ENCODE measurements around the gene COL17A1. TPM values are rescaled to one million over a fixed set of nuclear protein-coding genes. Genes with fewer than 3 reads are reported as not detected.

Gene COL17A1
- total and polyA plus RNA-seq, 9 of the 15 experiments (the other 6 are each of a cell fraction or from before 2014, with no cell fraction given) = not detected

DNA sequence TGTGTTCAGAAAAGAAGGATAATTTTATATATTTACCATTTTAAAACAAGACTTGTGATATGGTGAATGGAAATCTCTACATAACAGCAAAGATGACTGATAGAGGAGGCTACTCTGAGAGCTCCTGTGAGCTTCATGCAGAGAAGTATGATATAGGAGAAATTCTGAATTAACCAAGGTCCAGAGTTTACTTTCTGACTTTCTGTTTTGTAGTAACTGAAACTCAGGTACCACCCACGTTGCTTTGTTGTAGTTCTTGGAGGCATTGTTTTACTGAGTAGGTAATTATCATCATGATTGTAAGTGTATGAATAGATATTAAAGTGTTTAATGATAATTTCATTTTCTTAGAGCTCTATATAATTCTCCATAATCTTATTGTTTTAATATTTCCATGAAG lies 18.3 kb upstream of the COL17A1 start:
- no peak for DNase-seq (ENCODE audit: extremely low read depth in 1 of 4, low spot score in 3 of 4)
- Histone ChIP-seq H3K27me3 (ENCODE audit: control insufficient read depth in 2 of 2, insufficient read depth in 2 of 2, low read length in 2 of 2) (no peaks in the 10 kb centered on the region; a peak in 1 of 5 replicates), H3K79me2 (ENCODE audit: control insufficient read depth, insufficient read depth, low read length) (no peaks in the 10 kb centered on the region), H3K27ac (ENCODE audit: extremely low read depth, low read depth, low read length) (no peak overlapping the region), H3K4me1 (replicated peaks in 1 of 2; ENCODE audit: control insufficient read depth in 2 of 2, insufficient read depth in 2 of 2, low read length in 2 of 2) (no peaks in the 10 kb centered on the region), H3K9ac (ENCODE audit: insufficient read depth in 1 of 2, low read depth in 2 of 2, low read length in 2 of 2) (no peak overlapping the region), H3K4me3 (no peak overlapping the region), H4K20me1 (replicated peaks; ENCODE audit: control insufficient read depth, insufficient read depth, low read length) (no peaks in the 10 kb centered on the region), H3K9me1 (ENCODE audit: control insufficient read depth, insufficient read depth, low read length) (no peaks in the 10 kb centered on the region), H3K36me3 (ENCODE audit: control insufficient read depth, insufficient read depth, low read length) (no peaks in the 10 kb centered on the region), H2AFZ (ENCODE audit: low read depth, low read length) (no peak overlapping the region), H3K9me3 (replicated peaks; ENCODE audit: control insufficient read depth, insufficient read depth, low read depth, low read length) (no peaks in the 10 kb centered on the region), H3K4me2 (ENCODE audit: insufficient read depth, low read length) (no peak overlapping the region)
- intact Hi-C loops (cut with micrococcal nuclease) (no loop called here), in situ Hi-C loops (cut with MboI) (no loop called here)
- BruUV-seq (replicated peaks) = no TSS peak
- ATAC-seq = no peak
- CTCF ChIA-PET (ENCODE audit: low intra/inter-chr PET ratio) = no interaction called here
- TF ChIP-seq TFAM (CRISPR knock-in tag; conservative IDR thresholded peaks at IDR 0.05) = no peak
- TF ChIP-seq DNMT1 (IDR thresholded peaks at IDR 0.05) = no peak
- no peak for TF ChIP-seq ELF4 (CRISPR knock-in tag; IDR thresholded peaks at IDR 0.05)
- no peak for TF ChIP-seq ZNF695 (CRISPR knock-in tag; IDR thresholded peaks at IDR 0.05)
- no peak for TF ChIP-seq ZNF778 (CRISPR knock-in tag; IDR thresholded peaks at IDR 0.05)
- POLR2A ChIA-PET = no interaction called here
- FAIRE-seq = no peak
- 0% methylated on average over 1 of the region's 1 CpG for WGBS (ENCODE audit: insufficient coverage, low coverage, missing lambda C conversion rate)

DNA sequence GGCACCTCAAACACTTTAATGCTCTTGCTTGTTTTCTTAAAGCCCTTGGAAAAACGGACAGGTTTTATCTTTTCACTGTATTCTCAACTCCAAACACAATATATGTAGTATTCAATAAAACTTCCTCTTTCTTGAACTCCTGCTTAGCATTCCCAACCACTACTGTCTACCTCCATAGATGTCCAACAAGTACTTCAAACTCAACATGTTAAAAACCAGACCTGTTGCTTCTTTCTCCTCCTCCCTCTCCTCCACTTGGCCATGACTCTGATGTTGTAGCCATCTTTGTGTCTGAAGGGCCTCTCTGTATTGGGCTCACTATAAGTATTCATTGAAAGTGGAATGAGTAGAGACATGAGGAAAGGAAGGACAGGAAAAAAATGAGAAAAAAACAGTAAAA lies 16.2 kb upstream of the COL17A1 start:
- no peak overlapping the region for H3K4me2 ChIP-seq (ENCODE audit: insufficient read depth, low read length)
- H3K9ac ChIP-seq (ENCODE audit: insufficient read depth in 1 of 2, low read depth in 2 of 2, low read length in 2 of 2) = no peak overlapping the region
- H3K79me2 ChIP-seq (ENCODE audit: control insufficient read depth, insufficient read depth, low read length) = no peaks in the 10 kb centered on the region
- no peaks in the 10 kb centered on the region for H3K4me1 ChIP-seq (replicated peaks in 1 of 2; ENCODE audit: control insufficient read depth in 2 of 2, insufficient read depth in 2 of 2, low read length in 2 of 2)
- ChIA-PET POLR2A (no interaction called here), CTCF (ENCODE audit: low intra/inter-chr PET ratio) (no interaction called here)
- DNase-seq (ENCODE audit: extremely low read depth in 1 of 4, low spot score in 3 of 4) (no peak), FAIRE-seq (no peak), ATAC-seq (no peak)
- H4K20me1 ChIP-seq (replicated peaks; ENCODE audit: control insufficient read depth, insufficient read depth, low read length) = no peaks in the 10 kb centered on the region
- H3K27me3 ChIP-seq (ENCODE audit: control insufficient read depth in 2 of 2, insufficient read depth in 2 of 2, low read length in 2 of 2) = no peaks in the 10 kb centered on the region; a peak in 1 of 5 replicates
- 0% methylated on average over 1 of the region's 1 CpG for WGBS (ENCODE audit: insufficient coverage, low coverage, missing lambda C conversion rate)
- H3K9me3 ChIP-seq (replicated peaks; ENCODE audit: control insufficient read depth, insufficient read depth, low read depth, low read length) = no peaks in the 10 kb centered on the region; the same call in 1 of the 2 replicates
- no peak overlapping the region for H3K27ac ChIP-seq (ENCODE audit: extremely low read depth, low read depth, low read length)
- H3K9me1 ChIP-seq (ENCODE audit: control insufficient read depth, insufficient read depth, low read length) = no peaks in the 10 kb centered on the region
- in situ Hi-C loops (cut with MboI) (no loop called here), intact Hi-C loops (cut with micrococcal nuclease) (no loop called here)
- BruUV-seq (replicated peaks) = no TSS peak
- H2AFZ ChIP-seq (ENCODE audit: low read depth, low read length) = no peak overlapping the region
- no peak overlapping the region for H3K4me3 ChIP-seq
- H3K36me3 ChIP-seq (ENCODE audit: control insufficient read depth, insufficient read depth, low read length) = no peaks in the 10 kb centered on the region
- TF ChIP-seq RBM15 (IDR thresholded peaks at IDR 0.05; ENCODE audit: insufficient read depth, low read length) (no peak), ZNF3 (CRISPR knock-in tag; IDR thresholded peaks at IDR 0.05) (no peak), EP400 (IDR thresholded peaks at IDR 0.05) (no peak)
- TF ChIP-seq, protein P1, sequence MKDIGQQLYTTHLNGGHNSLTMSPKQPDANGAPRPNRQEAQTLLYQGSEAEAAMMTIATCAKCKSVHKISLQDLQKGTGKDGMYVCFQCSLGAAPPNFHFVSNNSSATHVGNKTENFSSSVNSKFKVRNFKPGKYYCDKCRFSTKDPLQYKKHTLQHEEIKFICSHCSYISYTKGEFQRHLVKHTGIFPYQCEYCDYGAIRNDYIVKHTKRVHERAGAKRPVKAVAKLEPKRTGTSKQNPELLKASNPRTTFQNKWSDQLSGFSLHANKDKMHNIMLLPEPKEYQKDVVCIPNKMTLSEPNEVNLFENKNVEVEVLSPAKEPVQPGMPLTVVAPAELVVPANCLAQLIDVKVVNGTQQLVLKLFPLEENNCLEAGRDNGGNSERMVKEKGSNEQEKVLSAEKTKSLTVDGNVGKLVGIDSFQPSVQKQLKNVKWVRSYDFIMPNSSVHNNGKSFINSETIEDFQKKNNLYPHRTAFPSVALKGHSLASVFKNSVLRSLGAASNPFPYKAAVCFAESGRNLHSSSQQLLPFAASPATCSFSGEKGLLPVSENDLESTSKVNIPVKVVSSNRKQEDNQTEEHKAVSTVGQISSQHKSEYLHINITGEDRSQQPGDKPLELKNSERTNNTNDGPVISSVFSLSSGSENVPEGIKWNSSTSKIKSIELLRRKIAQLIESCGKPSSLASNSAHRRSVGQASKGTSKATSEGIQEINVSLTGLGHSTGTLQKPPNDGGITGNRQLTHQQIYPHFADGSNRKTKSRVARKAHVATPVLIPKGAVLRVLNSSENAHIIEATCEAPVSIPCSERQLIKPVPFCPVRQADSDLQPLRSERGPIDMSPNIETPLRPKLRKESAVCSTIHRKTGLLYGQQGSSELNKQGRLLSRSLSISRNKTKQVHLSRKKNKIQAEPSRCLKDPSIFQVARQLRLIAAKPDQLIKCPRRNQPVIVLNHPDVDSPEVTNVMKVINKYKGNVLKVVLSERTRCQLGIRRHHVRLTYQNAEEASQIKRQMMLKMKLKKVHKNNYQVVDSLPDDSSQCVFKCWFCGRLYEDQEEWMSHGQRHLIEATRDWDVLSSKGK (CRISPR knock-in tag; IDR thresholded peaks at IDR 0.05) = no peak
- TF ChIP-seq, protein P2, sequence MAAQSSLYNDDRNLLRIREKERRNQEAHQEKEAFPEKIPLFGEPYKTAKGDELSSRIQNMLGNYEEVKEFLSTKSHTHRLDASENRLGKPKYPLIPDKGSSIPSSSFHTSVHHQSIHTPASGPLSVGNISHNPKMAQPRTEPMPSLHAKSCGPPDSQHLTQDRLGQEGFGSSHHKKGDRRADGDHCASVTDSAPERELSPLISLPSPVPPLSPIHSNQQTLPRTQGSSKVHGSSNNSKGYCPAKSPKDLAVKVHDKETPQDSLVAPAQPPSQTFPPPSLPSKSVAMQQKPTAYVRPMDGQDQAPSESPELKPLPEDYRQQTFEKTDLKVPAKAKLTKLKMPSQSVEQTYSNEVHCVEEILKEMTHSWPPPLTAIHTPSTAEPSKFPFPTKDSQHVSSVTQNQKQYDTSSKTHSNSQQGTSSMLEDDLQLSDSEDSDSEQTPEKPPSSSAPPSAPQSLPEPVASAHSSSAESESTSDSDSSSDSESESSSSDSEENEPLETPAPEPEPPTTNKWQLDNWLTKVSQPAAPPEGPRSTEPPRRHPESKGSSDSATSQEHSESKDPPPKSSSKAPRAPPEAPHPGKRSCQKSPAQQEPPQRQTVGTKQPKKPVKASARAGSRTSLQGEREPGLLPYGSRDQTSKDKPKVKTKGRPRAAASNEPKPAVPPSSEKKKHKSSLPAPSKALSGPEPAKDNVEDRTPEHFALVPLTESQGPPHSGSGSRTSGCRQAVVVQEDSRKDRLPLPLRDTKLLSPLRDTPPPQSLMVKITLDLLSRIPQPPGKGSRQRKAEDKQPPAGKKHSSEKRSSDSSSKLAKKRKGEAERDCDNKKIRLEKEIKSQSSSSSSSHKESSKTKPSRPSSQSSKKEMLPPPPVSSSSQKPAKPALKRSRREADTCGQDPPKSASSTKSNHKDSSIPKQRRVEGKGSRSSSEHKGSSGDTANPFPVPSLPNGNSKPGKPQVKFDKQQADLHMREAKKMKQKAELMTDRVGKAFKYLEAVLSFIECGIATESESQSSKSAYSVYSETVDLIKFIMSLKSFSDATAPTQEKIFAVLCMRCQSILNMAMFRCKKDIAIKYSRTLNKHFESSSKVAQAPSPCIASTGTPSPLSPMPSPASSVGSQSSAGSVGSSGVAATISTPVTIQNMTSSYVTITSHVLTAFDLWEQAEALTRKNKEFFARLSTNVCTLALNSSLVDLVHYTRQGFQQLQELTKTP (IDR thresholded peaks at IDR 0.05; ENCODE audit: low read depth in 1 of 2, partially characterized antibody in 2 of 2) = no peak
